Mesenchymal stem cell (in vitro differentiated cells and primary cell): ENCODE data around the gene GTPBP1.

Source experiments
- DNase-seq: peaks from one replicate; pipeline ENCODE4 v3.0.0-alpha.2; 2013
- H2AFZ ChIP-seq: one replicate; pipeline ENCODE4 v1.6.1; 2013; ENCODE audit warnings: low read depth, mild to moderate bottlenecking, control low read depth, inconsistent platforms, low read length, moderate library complexity
- H2AK5ac ChIP-seq: 2 replicates; pipeline ENCODE4 v1.6.1; 2013; ENCODE audit warnings: low read length, moderate library complexity, mild to moderate bottlenecking, inconsistent platforms; ENCODE audit not compliant: severe bottlenecking
- H2BK120ac ChIP-seq: one replicate; pipeline ENCODE4 v1.6.1; 2013; ENCODE audit warnings: low read depth, mild to moderate bottlenecking, inconsistent platforms, low read length, moderate library complexity
- H2BK12ac ChIP-seq, 2 experiments: one replicate each; pipeline ENCODE4 v1.6.1; 2013; ENCODE audit warnings: inconsistent platforms in 2 of 2, low read length in 2 of 2, mild to moderate bottlenecking in 2 of 2, moderate library complexity in 2 of 2, control low read depth in 1 of 2
- H2BK15ac ChIP-seq: one replicate; pipeline ENCODE4 v1.6.1; 2013; ENCODE audit warnings: mild to moderate bottlenecking, low read depth, inconsistent platforms; ENCODE audit not compliant: poor library complexity, severe bottlenecking
- H2BK5ac ChIP-seq: 2 replicates; pipeline ENCODE4 v1.6.1; 2013; ENCODE audit warnings: low read depth, mild to moderate bottlenecking, low read length, control low read depth, inconsistent platforms; ENCODE audit not compliant: poor library complexity, severe bottlenecking
- H3K14ac ChIP-seq, 2 experiments: one replicate each; pipeline ENCODE4 v1.6.1; 2013; ENCODE audit warnings: inconsistent platforms in 2 of 2, low read length in 2 of 2, control low read depth in 1 of 2, mild to moderate bottlenecking in 1 of 2, moderate library complexity in 1 of 2
- H3K18ac ChIP-seq, 2 experiments: one replicate each; pipeline ENCODE4 v1.6.1; 2013; ENCODE audit warnings: inconsistent platforms in 2 of 2, low read length in 2 of 2, control low read depth in 1 of 2, low read depth in 1 of 2, mild to moderate bottlenecking in 1 of 2
- H3K23ac ChIP-seq, 2 experiments: one replicate each; pipeline ENCODE4 v1.6.1; 2013; ENCODE audit warnings: inconsistent platforms in 2 of 2, low read length in 2 of 2, mild to moderate bottlenecking in 2 of 2, moderate library complexity in 2 of 2, control low read depth in 1 of 2
- H3K27ac ChIP-seq: 2 replicates; pipeline ENCODE4 v1.5.1; 2013; ENCODE audit warnings: mild to moderate bottlenecking, moderate library complexity, low read length, control low read depth, inconsistent platforms; ENCODE audit not compliant: poor library complexity, severe bottlenecking
- H3K27me3 ChIP-seq, 2 experiments: 2 replicates each; pipeline versions ENCODE4 v1.6.1 to v1.7.0; 2013; ENCODE audit warnings: low read length in 2 of 2, mild to moderate bottlenecking in 2 of 2, moderate library complexity in 2 of 2, control low read depth in 1 of 2, inconsistent platforms in 1 of 2; ENCODE audit not compliant: control insufficient read depth in 1 of 2, insufficient read depth in 1 of 2
- H3K36me3 ChIP-seq, 2 experiments: 2 replicates each; pipeline versions ENCODE4 v1.6.1 to v1.7.0; 2013; ENCODE audit warnings: low read length in 2 of 2, control low read depth in 1 of 2, inconsistent platforms in 1 of 2, low read depth in 1 of 2, mild to moderate bottlenecking in 1 of 2; ENCODE audit not compliant: insufficient read depth in 2 of 2, control insufficient read depth in 1 of 2
- H3K4ac ChIP-seq, 2 experiments: one replicate each; pipeline ENCODE4 v1.6.1; 2013; ENCODE audit warnings: inconsistent platforms in 2 of 2, low read length in 2 of 2, mild to moderate bottlenecking in 2 of 2, moderate library complexity in 2 of 2, control low read depth in 1 of 2, low read depth in 1 of 2
- H3K4me1 ChIP-seq: 2 replicates; pipeline ENCODE4 v1.6.1; 2013; ENCODE audit warnings: low read depth, low read length, control low read depth; ENCODE audit not compliant: control insufficient read depth, insufficient read depth
- H3K4me2 ChIP-seq: 2 replicates; pipeline ENCODE4 v1.6.1; 2013; ENCODE audit warnings: low read length, mild to moderate bottlenecking, inconsistent platforms; ENCODE audit not compliant: poor library complexity, severe bottlenecking
- H3K4me3 ChIP-seq, 2 experiments: 2 replicates each; pipeline versions ENCODE4 v1.5.1 to v1.7.0; 2013; ENCODE audit warnings: low read length in 2 of 2, mild to moderate bottlenecking in 2 of 2, control low read depth in 1 of 2, low read depth in 1 of 2; ENCODE audit not compliant: insufficient read depth in 1 of 2
- H3K79me1 ChIP-seq: replicated peaks from 2 replicates; pipeline ENCODE4 v1.6.1; 2013; ENCODE audit warnings: mild to moderate bottlenecking, control low read depth, low read length, inconsistent platforms; ENCODE audit not compliant: poor library complexity, severe bottlenecking
- H3K9ac ChIP-seq: 2 replicates; pipeline ENCODE4 v1.7.0; 2013; ENCODE audit warnings: mild to moderate bottlenecking, low read length, moderate library complexity
- H3K9me3 ChIP-seq: 2 replicates; pipeline ENCODE4 v1.7.0; 2013; ENCODE audit warnings: mild to moderate bottlenecking, low read length; ENCODE audit not compliant: control insufficient read depth
- H4K8ac ChIP-seq: one replicate; pipeline ENCODE4 v1.6.1; 2013; ENCODE audit warnings: inconsistent platforms, mild to moderate bottlenecking, low read length, moderate library complexity
- H4K91ac ChIP-seq: one replicate; pipeline ENCODE4 v1.6.1; 2013; ENCODE audit warnings: mild to moderate bottlenecking, low read length, inconsistent platforms
- WGBS: methylation state at CpG from one replicate; pipeline ENCODE4 v1.1.7; 2013; ENCODE audit warnings: mixed read lengths; 5-methylcytosine and 5-hydroxymethylcytosine counted together

The GTPBP1 gene

DNA sequence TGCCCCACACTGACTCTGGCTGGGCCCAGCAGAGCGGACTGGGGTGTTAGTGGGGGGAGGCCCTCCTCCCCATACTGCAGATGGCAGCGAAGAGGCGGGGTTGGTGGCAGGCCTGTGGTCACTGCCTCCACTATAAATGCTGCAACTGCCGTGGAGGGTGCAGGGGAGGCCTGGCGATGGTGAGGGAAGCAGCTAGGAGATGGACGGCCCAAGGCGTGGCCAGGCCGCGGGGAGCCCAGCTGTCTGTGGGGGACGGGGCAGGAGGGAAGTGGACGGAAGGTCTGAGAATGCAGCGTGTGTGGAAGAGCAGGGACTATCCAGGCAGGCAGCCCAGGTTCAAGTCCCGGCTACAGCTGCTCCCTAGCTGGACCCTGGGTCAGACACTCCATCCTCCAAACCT lies 69.9 kb downstream of the GTPBP1 start:
- Histone ChIP-seq H2AFZ (no peak overlapping the region), H3K4ac (no peak overlapping the region), H3K4me3 (no peak overlapping the region), H2BK120ac (no peak overlapping the region), H2BK12ac (peak overlapping the region in 1 of 2 experiments; percentile 34), H2AK5ac (no peak overlapping the region), H3K14ac (no peak overlapping the region), H3K27me3 (no peaks in the 10 kb centered on the region), H3K4me1 (peaks cover 6% of the 10 kb centered on the region), H3K23ac (no peak overlapping the region), H3K9me3 (no peaks in the 10 kb centered on the region), H3K9ac (no peak overlapping the region), H3K36me3 (peaks cover 20 to 22% of the 10 kb centered on the region in 2 experiments), H3K27ac (no peak overlapping the region), H4K91ac (peak overlapping the region; percentile 67), H3K4me2 (no peak overlapping the region), H3K79me1 (no peaks in the 10 kb centered on the region), H2BK5ac (no peak overlapping the region), H3K18ac (no peak overlapping the region), H2BK15ac (no peak overlapping the region), H4K8ac (no peak overlapping the region)
- DNase-seq = no peak
- WGBS = 88% methylated on average over 12 of the region's 13 CpGs

DNA sequence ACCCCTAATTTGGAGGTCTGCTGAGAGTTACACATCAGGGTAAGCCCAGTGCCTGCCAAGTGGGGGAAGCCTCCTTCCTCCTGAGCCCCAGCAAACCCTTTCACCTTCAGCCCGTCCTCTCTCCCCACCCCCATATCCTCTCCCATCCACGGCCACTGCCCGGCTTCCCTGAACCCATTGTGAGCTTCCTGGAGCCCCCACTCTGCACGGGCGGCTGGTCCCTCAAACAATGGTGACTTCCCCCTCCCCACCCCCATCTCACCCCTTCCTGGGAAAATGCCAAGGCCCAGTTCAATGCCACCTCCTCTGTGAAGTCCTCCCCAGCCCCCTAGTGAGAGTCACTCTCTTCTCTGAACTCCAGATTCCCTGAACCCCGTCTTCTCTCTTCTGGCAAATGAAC lies 70.3 kb downstream of the GTPBP1 start:
- peaks cover 23 to 26% of the 10 kb centered on the region in 2 experiments for H3K36me3 ChIP-seq
- H3K4ac ChIP-seq = no peak overlapping the region
- no peak overlapping the region for H3K4me3 ChIP-seq
- H3K23ac ChIP-seq = no peak overlapping the region
- no peak overlapping the region for H3K27ac ChIP-seq
- H3K79me1 ChIP-seq = no peaks in the 10 kb centered on the region
- no peak overlapping the region for H3K14ac ChIP-seq
- H2BK15ac ChIP-seq = peak overlapping the region; percentile 17
- H2AK5ac ChIP-seq = no peak overlapping the region
- H3K27me3 ChIP-seq = no peaks in the 10 kb centered on the region
- H4K8ac ChIP-seq = no peak overlapping the region
- 81% methylated on average over 6 of the region's 6 CpGs for WGBS
- H2BK12ac ChIP-seq = no peak overlapping the region
- H3K9ac ChIP-seq = no peak overlapping the region
- H2BK120ac ChIP-seq = no peak overlapping the region
- no peaks in the 10 kb centered on the region for H3K9me3 ChIP-seq
- no peak for DNase-seq
- H3K18ac ChIP-seq = no peak overlapping the region
- H3K4me2 ChIP-seq = no peak overlapping the region
- no peak overlapping the region for H4K91ac ChIP-seq
- no peak overlapping the region for H2AFZ ChIP-seq
- H2BK5ac ChIP-seq = no peak overlapping the region
- peaks cover 5% of the 10 kb centered on the region for H3K4me1 ChIP-seq

DNA sequence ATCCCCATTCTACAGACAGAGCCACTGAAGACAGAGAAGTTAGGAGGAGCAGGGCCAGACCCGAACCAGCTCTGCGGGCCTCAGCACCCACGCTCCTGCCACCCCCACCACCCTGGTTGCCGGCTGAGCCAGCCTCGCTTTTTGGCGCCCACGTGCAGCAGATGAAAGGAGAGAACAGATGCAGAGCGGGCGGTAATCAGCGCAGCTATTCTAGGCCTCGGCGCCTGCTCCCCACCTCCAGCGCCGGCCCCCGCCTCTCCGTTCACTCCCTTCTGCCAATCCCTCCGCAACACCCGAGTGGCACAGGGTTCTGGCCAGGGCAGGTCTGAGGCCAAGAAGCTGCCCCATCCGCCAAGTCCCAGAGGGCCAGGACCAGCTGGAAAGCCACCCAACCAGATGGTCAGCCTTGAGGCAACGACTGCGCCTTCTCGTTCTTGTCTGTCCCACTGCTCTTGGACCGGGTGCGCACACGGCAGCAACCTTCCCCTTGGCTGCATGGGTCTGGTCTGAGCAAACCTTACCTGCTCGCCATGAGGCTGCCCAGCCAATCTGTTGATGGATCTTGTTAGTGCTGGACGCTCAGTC lies 71.4 kb downstream of the GTPBP1 start:
- no peak overlapping the region for H4K91ac ChIP-seq
- peaks cover 23 to 32% of the 10 kb centered on the region in 2 experiments for H3K36me3 ChIP-seq
- no peak overlapping the region for H4K8ac ChIP-seq
- H2AK5ac ChIP-seq = no peak overlapping the region
- no peak overlapping the region for H2BK5ac ChIP-seq
- H3K18ac ChIP-seq = no peak overlapping the region
- H2BK15ac ChIP-seq = no peak overlapping the region
- H3K23ac ChIP-seq = no peak overlapping the region
- no peak for DNase-seq
- WGBS = 95% methylated on average over 25 of the region's 27 CpGs
- H3K9me3 ChIP-seq = no peaks in the 10 kb centered on the region
- no peak overlapping the region for H3K14ac ChIP-seq
- H3K27ac ChIP-seq = no peak overlapping the region
- no peak overlapping the region for H2BK120ac ChIP-seq
- no peaks in the 10 kb centered on the region for H3K27me3 ChIP-seq
- peaks cover 5% of the 10 kb centered on the region for H3K4me1 ChIP-seq
- no peak overlapping the region for H3K4ac ChIP-seq
- H3K9ac ChIP-seq = no peak overlapping the region
- no peak overlapping the region for H3K4me3 ChIP-seq
- no peak overlapping the region for H2BK12ac ChIP-seq
- H3K4me2 ChIP-seq = no peak overlapping the region
- H2AFZ ChIP-seq = no peak overlapping the region
- H3K79me1 ChIP-seq = no peaks in the 10 kb centered on the region

DNA sequence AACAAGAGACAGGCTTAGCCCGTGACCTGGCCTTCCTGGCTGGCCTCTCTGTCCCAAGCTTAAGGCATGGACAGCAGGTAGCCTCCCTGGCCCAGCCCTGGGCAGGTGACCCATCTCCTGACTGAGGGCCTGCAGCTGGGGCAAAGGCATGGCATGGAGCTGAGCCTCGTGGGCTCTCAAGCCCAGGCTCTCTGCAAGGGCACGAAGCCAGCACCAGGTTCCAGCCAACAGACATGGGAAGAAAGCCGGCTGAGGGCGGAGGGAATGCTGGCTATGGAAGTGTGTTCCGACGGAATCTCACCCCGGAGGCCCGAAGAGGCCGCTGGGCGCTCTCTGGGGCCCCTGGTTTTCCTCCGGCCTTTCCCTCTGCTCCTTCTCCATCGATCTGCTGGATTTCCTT lies 75.3 kb downstream of the GTPBP1 start:
- H2AFZ ChIP-seq = no peak overlapping the region
- H2BK5ac ChIP-seq = no peak overlapping the region
- H3K4me1 ChIP-seq = no peaks in the 10 kb centered on the region
- WGBS = 94% methylated on average over 13 of the region's 13 CpGs
- no peak overlapping the region for H3K9ac ChIP-seq
- H3K79me1 ChIP-seq = peaks cover 2% of the 10 kb centered on the region
- no peak overlapping the region for H3K4ac ChIP-seq
- H2BK15ac ChIP-seq = no peak overlapping the region
- H2AK5ac ChIP-seq = no peak overlapping the region
- peaks cover 26 to 32% of the 10 kb centered on the region in 2 experiments for H3K36me3 ChIP-seq
- H3K4me2 ChIP-seq = no peak overlapping the region
- no peak overlapping the region for H3K27ac ChIP-seq
- H2BK12ac ChIP-seq = no peak overlapping the region
- H3K9me3 ChIP-seq = no peaks in the 10 kb centered on the region
- H3K18ac ChIP-seq = no peak overlapping the region
- H3K23ac ChIP-seq = no peak overlapping the region
- H3K27me3 ChIP-seq = no peaks in the 10 kb centered on the region
- H4K8ac ChIP-seq = no peak overlapping the region
- H3K4me3 ChIP-seq = no peak overlapping the region
- DNase-seq = no peak
- no peak overlapping the region for H2BK120ac ChIP-seq
- H4K91ac ChIP-seq = no peak overlapping the region
- H3K14ac ChIP-seq = no peak overlapping the region
